ENCODE results near the gene IFIH1. TPM values are rescaled to one million over a fixed set of nuclear protein-coding genes. Genes with fewer than 3 reads are reported as not detected.

IFIH1 gene
- 4.4 TPM for total RNA-seq
- long read RNA-seq, partial matches to known transcripts, result 2 of 4 reads
- long read RNA-seq, other reads (novel, unspliced or antisense), result 0 of 4 reads

- peak; percentile 92 for DNase-seq (ENCODE audit: low spot score)
- intact Hi-C loops (cut with DNase I), result no loop called here
Observed at GRCh38 chr2:162318328-162319180, at the start of gene IFIH1. Gene IFIH1, minus strand, starts transcription at chr2:162318684. Its CDS starts 377 bp downstream, at chr2:162318307.

GRCh38 chr2:162365392-162365791 is 46.9 kb upstream of the IFIH1 start:
- no peak for DNase-seq (ENCODE audit: low spot score)
- intact Hi-C loops (cut with DNase I), result no loop called here

GRCh38 chr2:162344617-162344950 is 26.1 kb upstream of the IFIH1 start:
- DNase-seq (ENCODE audit: low spot score), result no peak
- intact Hi-C loops (cut with DNase I), result no loop called here

- peak; percentile 99 for DNase-seq (ENCODE audit: low spot score)
- intact Hi-C loops (cut with DNase I), result no loop called here
Observed at GRCh38 chr2:162343824-162344616, 25.5 kb upstream of the IFIH1 start, which contains the start of gene GCA. Gene GCA, plus strand, starts transcription at chr2:162344132. Its CDS starts 117 bp downstream, at chr2:162344249.

GRCh38 chr2:162343492-162343823 is 25.0 kb upstream of the IFIH1 start:
- no peak for DNase-seq (ENCODE audit: low spot score)
- intact Hi-C loops (cut with DNase I), result no loop called here

GRCh38 chr2:162342841-162343240 is 24.4 kb upstream of the IFIH1 start:
- intact Hi-C loops (cut with DNase I), result no loop called here
- no peak for DNase-seq (ENCODE audit: low spot score)

GRCh38 chr2:162342321-162342720 is 23.8 kb upstream of the IFIH1 start:
- intact Hi-C loops (cut with DNase I), result no loop called here
- DNase-seq (ENCODE audit: low spot score), result no peak

- intact Hi-C loops (cut with DNase I), result no loop called here
Observed at GRCh38 chr2:162340822-162341221, 22.3 kb upstream of the IFIH1 start.

GRCh38 chr2:162337868-162338267 is 19.4 kb upstream of the IFIH1 start:
- no peak for DNase-seq (ENCODE audit: low spot score)
- intact Hi-C loops (cut with DNase I), result no loop called here

More at GRCh38 chr2:162340822-162341221, 22.3 kb upstream of the IFIH1 start:
- DNase-seq (ENCODE audit: low spot score), result no peak

GRCh38 chr2:162333968-162334367 is 15.5 kb upstream of the IFIH1 start:
- DNase-seq (ENCODE audit: low spot score), result no peak
- intact Hi-C loops (cut with DNase I), result no loop called here

- no peak for DNase-seq (ENCODE audit: low spot score)
- intact Hi-C loops (cut with DNase I), result no loop called here
Observed at GRCh38 chr2:162330881-162331280, 12.4 kb upstream of the IFIH1 start.

GRCh38 chr2:162328424-162329157 is 10.1 kb upstream of the IFIH1 start:
- DNase-seq (ENCODE audit: low spot score), result no peak
- intact Hi-C loops (cut with DNase I), result no loop called here

- intact Hi-C loops (cut with DNase I), result no loop called here
- DNase-seq (ENCODE audit: low spot score), result no peak
Observed at GRCh38 chr2:162327806-162328205, 9.3 kb upstream of the IFIH1 start.

GRCh38 chr2:162327134-162327769 is 8.8 kb upstream of the IFIH1 start:
- intact Hi-C loops (cut with DNase I), result no loop called here
- DNase-seq (ENCODE audit: low spot score), result no peak

- DNase-seq (ENCODE audit: low spot score), result no peak
- intact Hi-C loops (cut with DNase I), result no loop called here
Observed at GRCh38 chr2:162324953-162325352, 6.5 kb upstream of the IFIH1 start.

GRCh38 chr2:162320864-162321517 is 2.5 kb upstream of the IFIH1 start:
- intact Hi-C loops (cut with DNase I), result no loop called here
- DNase-seq (ENCODE audit: low spot score), result no peak

- intact Hi-C loops (cut with DNase I), result no loop called here
- DNase-seq (ENCODE audit: low spot score), result no peak
Observed at GRCh38 chr2:162317861-162318327, 590 bp downstream of the IFIH1 start.

GRCh38 chr2:162317058-162317742 is 1.3 kb downstream of the IFIH1 start:
- intact Hi-C loops (cut with DNase I), result no loop called here
- DNase-seq (ENCODE audit: low spot score), result no peak

Data from cardiac septum (tissue), 1 donor.